ENCODE measurements around the gene BNC2.

GRCh38 chr9:16680541-16680940 is 189.9 kb downstream of the BNC2 start:
- no peak for TF ChIP-seq POLR2A (IDR thresholded peaks at IDR 0.05; ENCODE audit: low read length)
- TF ChIP-seq GATA1 (IDR thresholded peaks at IDR 0.05; ENCODE audit: low read depth, low read length): no peak
